ENCODE measurements around the gene GADD45GIP1.

DNA sequence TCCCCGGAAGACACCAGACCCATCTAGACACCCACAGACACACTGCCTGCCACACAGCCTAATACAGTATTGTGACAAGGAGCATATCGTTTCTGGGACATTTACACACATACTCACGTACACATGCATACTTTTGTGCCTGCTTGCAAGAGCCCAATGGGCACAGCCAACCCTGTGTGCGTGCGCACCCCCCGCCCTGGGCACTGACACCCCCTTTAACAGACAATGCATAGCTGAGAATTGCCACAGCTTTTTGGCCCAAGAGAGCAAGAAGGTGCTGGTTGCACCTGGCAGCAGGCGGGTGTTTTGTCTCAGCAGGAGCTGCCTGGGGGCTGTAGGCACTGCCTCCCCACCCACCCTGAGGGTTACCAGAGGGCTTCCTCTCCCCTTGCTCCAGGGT is 36.5 kb upstream of the GADD45GIP1 start:
- TF ChIP-seq, protein P1, sequence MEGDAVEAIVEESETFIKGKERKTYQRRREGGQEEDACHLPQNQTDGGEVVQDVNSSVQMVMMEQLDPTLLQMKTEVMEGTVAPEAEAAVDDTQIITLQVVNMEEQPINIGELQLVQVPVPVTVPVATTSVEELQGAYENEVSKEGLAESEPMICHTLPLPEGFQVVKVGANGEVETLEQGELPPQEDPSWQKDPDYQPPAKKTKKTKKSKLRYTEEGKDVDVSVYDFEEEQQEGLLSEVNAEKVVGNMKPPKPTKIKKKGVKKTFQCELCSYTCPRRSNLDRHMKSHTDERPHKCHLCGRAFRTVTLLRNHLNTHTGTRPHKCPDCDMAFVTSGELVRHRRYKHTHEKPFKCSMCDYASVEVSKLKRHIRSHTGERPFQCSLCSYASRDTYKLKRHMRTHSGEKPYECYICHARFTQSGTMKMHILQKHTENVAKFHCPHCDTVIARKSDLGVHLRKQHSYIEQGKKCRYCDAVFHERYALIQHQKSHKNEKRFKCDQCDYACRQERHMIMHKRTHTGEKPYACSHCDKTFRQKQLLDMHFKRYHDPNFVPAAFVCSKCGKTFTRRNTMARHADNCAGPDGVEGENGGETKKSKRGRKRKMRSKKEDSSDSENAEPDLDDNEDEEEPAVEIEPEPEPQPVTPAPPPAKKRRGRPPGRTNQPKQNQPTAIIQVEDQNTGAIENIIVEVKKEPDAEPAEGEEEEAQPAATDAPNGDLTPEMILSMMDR (conservative IDR thresholded peaks at IDR 0.05), result no peak
- no peak for TF ChIP-seq EZH2 (IDR thresholded peaks at IDR 0.05; ENCODE audit: low read depth)

Data from PC-9 (cell line).